PC-9 (cell line): Measurements from ENCODE around the gene P2RY8. TPM values are rescaled to one million over a fixed set of nuclear protein-coding genes. Genes with fewer than 3 reads are reported as not detected.
"Not testable (repeated sequence)": the region's sequence is repeated elsewhere in the genome, so short reads cannot be mapped to it uniquely, and the experiment has no call there.

Experiments used
- BruUV-seq: library from RNA; stranded (reverse); fragments of 400-500 nt; replicated peaks from 2 replicates; lab custom pipeline; 2021; lab: Mats Ljungman, UMichigan
- CTCF ChIA-PET: fragments of 300-600 bp; sonication (Branson Sonifier 250); formaldehyde crosslinking; loops from one replicate; lab custom pipeline; 2022; ENCODE audit warnings: antibody characterized with exemption; lab: Charles Lee
- POLR2A ChIA-PET: fragments of 300-600 bp; sonication (Branson Sonifier 250); formaldehyde crosslinking; loops from one replicate; lab custom pipeline; 2022; ENCODE audit warnings: antibody characterized with exemption; ENCODE audit not compliant: unreplicated experiment; lab: Charles Lee
- DNase-seq, 2 experiments: peaks; one replicate each; pipeline versions ENCODE4 v3.0.0 to v3.0.0-alpha.2; 2015 to 2022; ENCODE audit warnings: mixed read lengths in 1 of 2
- H2AFZ ChIP-seq: fragments of 200-600 bp; sonication (generic); 2 replicates; pipeline ENCODE4 v1.8.1; 2017; ENCODE audit warnings: antibody characterized with exemption
- H3F3A ChIP-seq: fragments of 200-600 bp; sonication (generic); 2 replicates; pipeline ENCODE4 v1.8.1; 2017; ENCODE audit warnings: antibody characterized with exemption, mild to moderate bottlenecking, low read depth; ENCODE audit not compliant: insufficient read depth
- H3K27ac ChIP-seq: fragments of 200-600 bp; sonication (generic); 2 replicates; pipeline ENCODE4 v1.6.1; 2016; ENCODE audit warnings: mixed run types
- H3K27me3 ChIP-seq: fragments of 200-600 bp; sonication (generic); 2 replicates; pipeline ENCODE4 v1.6.1; 2016; ENCODE audit warnings: low read depth, mixed run types; ENCODE audit not compliant: insufficient read depth
- H3K36me3 ChIP-seq: fragments of 200-600 bp; sonication (generic); 2 replicates; pipeline ENCODE4 v1.6.1; 2016; ENCODE audit warnings: low read depth, mixed run types
- H3K4me1 ChIP-seq: fragments of 200-600 bp; sonication (generic); replicated peaks from 2 replicates; pipeline ENCODE4 v1.6.1; 2016; ENCODE audit warnings: mixed run types; ENCODE audit not compliant: insufficient read depth
- H3K4me2 ChIP-seq: fragments of 200-600 bp; sonication (generic); 2 replicates; pipeline ENCODE4 v1.6.1; 2017; ENCODE audit warnings: mixed run types
- H3K4me3 ChIP-seq: fragments of 200-600 bp; sonication (generic); 2 replicates; pipeline ENCODE4 v1.6.1; 2016; ENCODE audit warnings: mixed run types
- H3K79me2 ChIP-seq: fragments of 200-600 bp; sonication (generic); 2 replicates; pipeline ENCODE4 v1.6.1; 2017; ENCODE audit warnings: low read depth, mixed run types
- H3K9me2 ChIP-seq: fragments of 200-600 bp; sonication (generic); 2 replicates; pipeline ENCODE4 v1.8.1; 2017; ENCODE audit warnings: mild to moderate bottlenecking; ENCODE audit not compliant: insufficient read depth
- H3K9me3 ChIP-seq: fragments of 200-600 bp; sonication (generic); 2 replicates; pipeline ENCODE4 v1.8.1; 2016; ENCODE audit warnings: low read depth; ENCODE audit not compliant: insufficient read depth
- H4K20me1 ChIP-seq: fragments of 200-600 bp; sonication (generic); 2 replicates; pipeline ENCODE4 v1.8.1; 2017; ENCODE audit not compliant: insufficient read depth
- EZH2 ChIP-seq: fragments of 200-600 bp; sonication (generic); IDR thresholded peaks from 2 replicates; pipeline ENCODE4 v1.8.0; 2017; ENCODE audit warnings: antibody characterized with exemption, low read depth
- intact Hi-C: fragments of 100-400 bp; cut with micrococcal nuclease; formaldehyde crosslinking; loops from one replicate; pipeline ENCODE4 v1.10.0; 2022; ENCODE audit not compliant: unreplicated experiment
- total RNA-seq: library from RNA; stranded (reverse); gene quantifications from 2 replicates; pipeline ENCODE4 v1.2.3, GENCODE V29; 2021
- TF ChIP-seq, protein P1 (sequence below): fragments of 200-600 bp; sonication (generic); conservative IDR thresholded peaks from 2 replicates; pipeline ENCODE4 v1.6.1; 2017; ENCODE audit warnings: mixed run types, antibody characterized with exemption, mild to moderate bottlenecking, moderate library complexity

The P2RY8 gene
- total RNA-seq, 1 experiment from 2014 or later, result not detected

DNA sequence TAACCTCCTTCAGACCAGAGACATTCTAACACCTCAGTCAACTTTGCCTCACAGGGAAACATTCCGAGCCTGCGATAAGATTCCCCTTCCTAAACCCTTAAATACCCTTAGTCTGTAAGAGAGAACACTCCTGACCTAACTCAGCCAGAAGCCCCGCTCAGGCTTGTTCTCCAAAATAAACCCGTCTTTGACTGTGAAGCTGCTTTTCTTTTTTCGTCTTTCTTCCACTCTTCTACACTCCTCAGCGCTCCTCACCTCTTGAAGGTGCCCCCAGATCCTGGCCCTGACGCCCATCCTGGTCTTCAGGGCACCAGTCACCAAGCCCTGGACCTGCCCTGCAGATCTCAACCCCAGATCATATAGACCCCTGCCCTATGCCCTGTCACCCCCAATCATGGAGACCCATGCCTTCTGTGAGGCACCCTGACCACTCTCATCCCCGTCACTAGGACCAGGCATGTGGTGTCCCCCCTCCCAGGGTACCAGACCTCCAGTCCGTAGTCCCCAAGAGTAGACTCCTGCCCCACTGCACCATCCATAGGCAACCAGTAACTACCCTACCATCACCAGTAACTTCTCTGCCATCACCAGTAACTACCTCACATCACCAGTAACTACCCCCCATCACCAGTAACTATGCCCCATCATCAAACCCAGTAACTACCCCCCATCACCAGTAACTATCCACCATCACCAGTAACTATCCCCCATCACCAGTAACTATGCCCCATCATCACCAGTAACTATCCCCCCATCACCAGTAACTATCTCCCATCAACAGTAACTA lies 87.8 kb downstream of the P2RY8 start:
- Histone ChIP-seq H2AFZ (no peak overlapping the region), H3F3A (no peaks in the 10 kb centered on the region), H3K4me1 (no peaks in the 10 kb centered on the region), H3K4me3 (no peak overlapping the region), H3K9me3 (no peaks in the 10 kb centered on the region), H3K9me2 (no peaks in the 10 kb centered on the region), H3K27ac (no peak overlapping the region), H3K27me3 (no peaks in the 10 kb centered on the region), H3K4me2 (no peak overlapping the region), H4K20me1 (no peaks in the 10 kb centered on the region), H3K36me3 (0 out of 2 replicates have a peak, but pooled peaks cover 8% of the 10 kb centered on the region), H3K79me2 (peaks cover 55% of the 10 kb centered on the region)
- BruUV-seq, result no TSS peak
- ChIA-PET POLR2A (no interaction called here), CTCF (no interaction called here)
- DNase-seq, result no peak
- TF ChIP-seq, protein P1, sequence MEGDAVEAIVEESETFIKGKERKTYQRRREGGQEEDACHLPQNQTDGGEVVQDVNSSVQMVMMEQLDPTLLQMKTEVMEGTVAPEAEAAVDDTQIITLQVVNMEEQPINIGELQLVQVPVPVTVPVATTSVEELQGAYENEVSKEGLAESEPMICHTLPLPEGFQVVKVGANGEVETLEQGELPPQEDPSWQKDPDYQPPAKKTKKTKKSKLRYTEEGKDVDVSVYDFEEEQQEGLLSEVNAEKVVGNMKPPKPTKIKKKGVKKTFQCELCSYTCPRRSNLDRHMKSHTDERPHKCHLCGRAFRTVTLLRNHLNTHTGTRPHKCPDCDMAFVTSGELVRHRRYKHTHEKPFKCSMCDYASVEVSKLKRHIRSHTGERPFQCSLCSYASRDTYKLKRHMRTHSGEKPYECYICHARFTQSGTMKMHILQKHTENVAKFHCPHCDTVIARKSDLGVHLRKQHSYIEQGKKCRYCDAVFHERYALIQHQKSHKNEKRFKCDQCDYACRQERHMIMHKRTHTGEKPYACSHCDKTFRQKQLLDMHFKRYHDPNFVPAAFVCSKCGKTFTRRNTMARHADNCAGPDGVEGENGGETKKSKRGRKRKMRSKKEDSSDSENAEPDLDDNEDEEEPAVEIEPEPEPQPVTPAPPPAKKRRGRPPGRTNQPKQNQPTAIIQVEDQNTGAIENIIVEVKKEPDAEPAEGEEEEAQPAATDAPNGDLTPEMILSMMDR, result no peak
- no peak for TF ChIP-seq EZH2
- intact Hi-C loops, result no loop called here

DNA sequence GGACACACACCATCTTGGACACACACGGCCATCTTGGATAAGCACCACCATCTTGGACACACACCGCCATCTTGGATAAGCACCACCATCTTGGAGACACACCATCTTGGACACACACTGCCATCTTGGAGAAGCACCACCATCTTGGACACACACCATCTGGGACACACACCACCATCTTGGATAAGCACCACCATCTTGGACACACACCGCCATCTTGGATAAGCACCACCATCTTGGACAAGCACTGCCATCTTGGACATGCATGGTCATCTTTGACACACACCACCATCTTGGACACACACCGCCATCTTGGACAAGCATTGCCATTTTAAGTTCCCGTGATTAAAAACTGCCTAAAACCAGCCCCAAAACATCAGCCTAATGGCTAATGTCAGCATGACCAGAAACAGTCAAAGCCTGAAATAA lies 88.4 kb downstream of the P2RY8 start:
- H3K36me3 ChIP-seq, H3K27ac ChIP-seq, intact Hi-C loops, H3K4me1 ChIP-seq, H3K9me3 ChIP-seq, H3K27me3 ChIP-seq, H3K4me3 ChIP-seq, H2AFZ ChIP-seq, POLR2A ChIA-PET, H3F3A ChIP-seq, H4K20me1 ChIP-seq, H3K4me2 ChIP-seq, H3K9me2 ChIP-seq, CTCF ChIA-PET, DNase-seq: not testable (repeated sequence)
- peaks cover 55% of the 10 kb centered on the region for H3K79me2 ChIP-seq
- TSS peak; percentile 27 for BruUV-seq

GRCh38 chrX:1447969-1448572 lies 88.9 kb downstream of the P2RY8 start:
- H3K4me2 ChIP-seq, intact Hi-C loops: not testable (repeated sequence)

DNA sequence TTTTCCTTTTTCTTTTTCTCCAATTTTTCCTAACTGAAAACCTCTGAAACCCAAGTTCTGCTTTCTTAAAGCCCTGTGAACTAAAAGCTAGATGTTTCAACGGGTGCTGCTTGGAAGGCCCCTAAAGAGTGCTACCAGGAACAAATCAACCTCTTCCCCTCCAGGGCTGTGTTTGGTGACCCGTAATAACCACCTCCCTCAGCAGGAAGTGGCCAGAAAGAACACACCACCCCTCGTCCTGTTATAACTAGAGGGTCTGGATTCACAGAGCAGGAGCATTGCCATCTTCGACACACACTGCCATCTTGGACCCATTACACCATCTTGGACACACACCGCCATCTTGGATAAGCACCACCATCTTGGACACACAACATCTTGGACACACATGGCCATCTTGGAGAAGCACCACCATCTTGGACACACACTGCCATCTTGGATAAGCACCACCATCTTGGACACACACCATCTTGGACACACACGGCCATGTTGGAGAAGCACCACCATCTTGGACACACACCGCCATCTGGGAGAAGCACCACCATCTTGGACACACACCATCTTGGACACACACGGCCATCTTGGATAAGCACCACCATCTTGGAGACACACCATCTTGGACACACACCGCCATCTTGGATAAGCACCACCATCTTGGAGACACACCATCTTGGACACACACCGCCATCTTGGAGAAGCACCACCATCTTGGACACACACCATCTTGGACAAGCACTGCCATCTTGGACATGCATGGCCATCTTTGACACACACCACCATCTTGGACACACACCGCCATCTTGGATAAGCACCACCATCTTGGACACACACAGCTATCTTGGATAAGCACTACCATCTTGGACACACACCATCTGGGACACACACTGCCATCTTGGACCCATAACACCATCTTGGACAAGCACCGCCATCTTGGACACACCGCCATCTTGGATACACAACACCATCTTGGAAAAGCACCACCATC lies 89.7 kb downstream of the P2RY8 start:
- H3K9me3 ChIP-seq, H3K27me3 ChIP-seq, DNase-seq, BruUV-seq, H3K4me2 ChIP-seq, H3K27ac ChIP-seq, H2AFZ ChIP-seq, H3K9me2 ChIP-seq, H4K20me1 ChIP-seq, H3K4me1 ChIP-seq, H3K36me3 ChIP-seq, POLR2A ChIA-PET, H3K4me3 ChIP-seq, H3F3A ChIP-seq, CTCF ChIA-PET, intact Hi-C loops: not testable (repeated sequence)
- peaks cover 53% of the 10 kb centered on the region for H3K79me2 ChIP-seq

More at GRCh38 chrX:1447969-1448572, 88.9 kb downstream of the P2RY8 start:
- H3F3A ChIP-seq, BruUV-seq, H3K27ac ChIP-seq, H3K4me1 ChIP-seq, H2AFZ ChIP-seq, H3K9me3 ChIP-seq, H3K9me2 ChIP-seq, H3K4me3 ChIP-seq, DNase-seq, H3K36me3 ChIP-seq, H4K20me1 ChIP-seq, CTCF ChIA-PET, H3K27me3 ChIP-seq, POLR2A ChIA-PET: not testable (repeated sequence)
- H3K79me2 ChIP-seq, result peaks cover 55% of the 10 kb centered on the region
